Esophagus muscularis mucosa (tissue), 4 donors: Measurements from ENCODE around the gene CCDC40. TPM values are rescaled to one million over a fixed set of nuclear protein-coding genes. Genes with fewer than 3 reads are reported as not detected.

Experiments used
- DNase-seq: peaks from one replicate; pipeline ENCODE4 v3.0.0-alpha.2; 2017; ENCODE audit errors: extremely low spot score
- H3K27ac ChIP-seq, 4 donors: fragments of 200-600 bp; sonication (generic); replicated peaks in 1 of 4; 1 replicate in 3 of 4; 2 replicates in 1 of 4; pipeline ENCODE4 v1.5.1; 2016 to 2019; ENCODE audit warnings: mild to moderate bottlenecking in 1 of 4
- H3K27me3 ChIP-seq, 4 donors: fragments of 200-600 bp; sonication (generic); one replicate each; pipeline versions ENCODE4 v1.5.1 to v1.6.0; 2016 to 2019
- H3K36me3 ChIP-seq, 4 donors: fragments of 200-600 bp; sonication (generic); one replicate each; pipeline ENCODE4 v1.5.1; 2016 to 2019
- H3K4me1 ChIP-seq, 4 donors: fragments of 200-600 bp; sonication (generic); one replicate each; pipeline ENCODE4 v1.5.1; 2016 to 2019
- H3K4me3 ChIP-seq, 4 donors: fragments of 200-600 bp; sonication (generic); 1 replicate in 2 of 4; 2 replicates in 2 of 4; pipeline ENCODE4 v1.5.1; 2016 to 2019; ENCODE audit warnings: mild to moderate bottlenecking in 4 of 4, moderate library complexity in 1 of 4
- H3K9me3 ChIP-seq, 4 donors: fragments of 200-600 bp; sonication (generic); 1 replicate in 3 of 4; 2 replicates in 1 of 4; pipeline ENCODE4 v1.5.1; 2016 to 2019
- EP300 ChIP-seq: sonication (generic); formaldehyde crosslinking; IDR thresholded peaks from one replicate; pipeline ENCODE4 v1.6.1; 2017; ENCODE audit warnings: antibody characterized with exemption
- POLR2A ChIP-seq: fragments of 450-650 bp; IDR thresholded peaks from one replicate; pipeline ENCODE4 v1.6.1; 2017; ENCODE audit warnings: antibody characterized with exemption, moderate library complexity, mild to moderate bottlenecking, low read depth
- POLR2AphosphoS5 ChIP-seq, 2 donors: sonication (generic); formaldehyde crosslinking; IDR thresholded peaks; one replicate each; pipeline ENCODE4 v1.6.1; 2017; ENCODE audit warnings: antibody characterized with exemption in 2 of 2
- WGBS: methylation state at CpG from one replicate; pipeline ENCODE4 v1.1.5; 2018; 5-methylcytosine and 5-hydroxymethylcytosine counted together
- intact Hi-C: fragments of 100-400 bp; cut with DNase I; formaldehyde crosslinking; loops from one replicate; pipeline ENCODE4 v1.15.1; 2023
- total RNA-seq, 4 donors: library from RNA; depleted of rRNA; stranded (reverse); fragments of >200 nt; gene quantifications; one replicate each; pipeline versions ENCODE4 v1.1.0 to v1.2.1, GENCODE V29; 2016
- TF ChIP-seq, protein P1 (sequence below), 3 experiments: fragments of 200-600 bp in 2 of 3; fragments of 450-650 bp in 1 of 3; sonication (generic) in 2 of 3; IDR thresholded peaks; one replicate each; pipeline ENCODE4 v1.5.1; 2017 to 2019; ENCODE audit warnings: antibody characterized with exemption in 3 of 3, mild to moderate bottlenecking in 2 of 3, moderate library complexity in 1 of 3

CCDC40 gene
- total RNA-seq, 4 donors from 2014 or later, result 4.9 to 9.5 (median 7.8) TPM

DNA sequence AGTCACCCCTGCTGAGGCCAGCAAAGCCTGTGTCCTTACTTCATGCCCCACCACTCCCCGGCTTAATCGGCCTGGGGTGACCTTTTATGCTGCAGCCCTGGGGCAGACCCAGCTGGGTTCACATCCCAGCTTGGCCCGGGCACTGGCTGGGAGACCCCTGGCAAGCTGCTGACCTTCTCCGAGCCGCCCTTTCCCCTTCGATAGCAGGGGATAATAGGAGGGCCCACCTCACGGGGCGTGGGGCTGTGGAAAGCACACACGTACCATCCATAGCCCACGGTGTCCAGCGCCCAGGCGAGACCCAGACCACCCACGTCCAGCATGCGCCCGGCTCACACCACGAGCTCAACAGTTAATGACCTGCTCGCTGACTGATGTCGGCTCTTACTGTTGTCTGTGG lies 27.6 kb upstream of the CCDC40 start:
- H3K27ac ChIP-seq, result no peak overlapping the region
- no peak for DNase-seq
- TF ChIP-seq, protein P1, sequence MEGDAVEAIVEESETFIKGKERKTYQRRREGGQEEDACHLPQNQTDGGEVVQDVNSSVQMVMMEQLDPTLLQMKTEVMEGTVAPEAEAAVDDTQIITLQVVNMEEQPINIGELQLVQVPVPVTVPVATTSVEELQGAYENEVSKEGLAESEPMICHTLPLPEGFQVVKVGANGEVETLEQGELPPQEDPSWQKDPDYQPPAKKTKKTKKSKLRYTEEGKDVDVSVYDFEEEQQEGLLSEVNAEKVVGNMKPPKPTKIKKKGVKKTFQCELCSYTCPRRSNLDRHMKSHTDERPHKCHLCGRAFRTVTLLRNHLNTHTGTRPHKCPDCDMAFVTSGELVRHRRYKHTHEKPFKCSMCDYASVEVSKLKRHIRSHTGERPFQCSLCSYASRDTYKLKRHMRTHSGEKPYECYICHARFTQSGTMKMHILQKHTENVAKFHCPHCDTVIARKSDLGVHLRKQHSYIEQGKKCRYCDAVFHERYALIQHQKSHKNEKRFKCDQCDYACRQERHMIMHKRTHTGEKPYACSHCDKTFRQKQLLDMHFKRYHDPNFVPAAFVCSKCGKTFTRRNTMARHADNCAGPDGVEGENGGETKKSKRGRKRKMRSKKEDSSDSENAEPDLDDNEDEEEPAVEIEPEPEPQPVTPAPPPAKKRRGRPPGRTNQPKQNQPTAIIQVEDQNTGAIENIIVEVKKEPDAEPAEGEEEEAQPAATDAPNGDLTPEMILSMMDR (IDR thresholded peaks at IDR 0.05), result no peak
- TF ChIP-seq POLR2AphosphoS5 (IDR thresholded peaks at IDR 0.05), result no peak
- no peak for TF ChIP-seq POLR2A
- no peak for TF ChIP-seq EP300
- H3K27me3 ChIP-seq, result no peaks in the 10 kb centered on the region
- no peak overlapping the region for H3K4me3 ChIP-seq
- intact Hi-C loops, result loop anchor here (5.0 kb wide), 1 partner anchor 73 kb away; no protein-coding TSS in a partner anchor
- peaks cover 8 to 57% (median 30%) of the 10 kb centered on the region in 4 donors for H3K36me3 ChIP-seq
- 85% methylated on average over 18 of the region's 18 CpGs for WGBS
- no peaks in the 10 kb centered on the region for H3K9me3 ChIP-seq
- peaks cover 13 to 23% (median 19%) of the 10 kb centered on the region in 4 donors for H3K4me1 ChIP-seq

DNA sequence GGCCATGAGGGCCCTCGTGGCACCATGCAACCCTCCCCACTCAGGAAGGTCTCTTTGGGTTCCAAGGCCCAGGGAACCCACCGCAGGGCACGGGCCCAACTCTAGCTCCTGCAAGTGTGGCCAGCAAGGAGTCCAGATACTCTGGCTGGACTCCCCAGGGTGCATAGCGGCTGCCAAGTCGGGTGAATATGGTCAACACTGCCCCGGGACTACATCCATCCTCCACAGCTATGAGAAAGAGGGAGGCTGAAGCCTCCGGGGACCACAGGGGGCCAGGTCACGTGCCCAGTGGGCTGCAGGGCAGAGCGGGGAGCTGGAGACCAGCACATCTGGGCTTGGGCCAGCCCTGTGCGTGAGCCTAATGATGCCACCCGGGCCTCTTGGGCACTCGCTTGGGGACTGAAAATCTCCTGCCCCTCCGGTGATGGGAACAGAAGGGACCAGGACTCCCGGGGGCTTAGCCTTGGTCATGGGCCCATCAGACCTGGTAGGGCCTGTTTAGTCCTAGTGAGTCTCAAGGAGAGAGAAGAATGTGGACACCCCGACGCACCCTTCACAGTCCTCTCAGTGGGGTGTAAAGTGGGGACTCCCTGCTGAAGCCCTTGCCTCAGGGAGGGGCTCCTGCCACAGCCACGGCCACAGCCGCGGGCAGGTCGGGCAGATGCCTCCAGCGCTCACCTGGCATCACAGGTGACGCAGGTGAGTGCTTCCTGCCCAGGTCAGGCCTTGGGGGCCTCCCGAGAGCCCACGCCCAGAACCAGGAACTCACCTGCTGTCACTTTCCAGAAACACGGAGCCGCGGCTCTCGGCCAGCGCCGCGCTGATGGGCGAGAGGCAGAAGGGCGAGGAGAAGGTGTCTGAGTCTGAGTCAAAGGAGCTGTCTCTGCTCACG lies 26.8 kb upstream of the CCDC40 start:
- intact Hi-C loops, result loop anchor here (5.0 kb wide), 1 partner anchor 73 kb away; no protein-coding TSS in a partner anchor
- TF ChIP-seq POLR2A (no peak), EP300 (no peak)
- Histone ChIP-seq H3K9me3 (no peaks in the 10 kb centered on the region), H3K27me3 (no peaks in the 10 kb centered on the region), H3K27ac (no peak overlapping the region), H3K4me1 (peaks cover 13 to 23% (median 19%) of the 10 kb centered on the region in 4 donors), H3K36me3 (peaks cover 8 to 51% (median 29%) of the 10 kb centered on the region in 4 donors), H3K4me3 (no peak overlapping the region)
- WGBS, result 95% methylated on average over 7 of the region's 34 CpGs
- DNase-seq, result no peak

DNA sequence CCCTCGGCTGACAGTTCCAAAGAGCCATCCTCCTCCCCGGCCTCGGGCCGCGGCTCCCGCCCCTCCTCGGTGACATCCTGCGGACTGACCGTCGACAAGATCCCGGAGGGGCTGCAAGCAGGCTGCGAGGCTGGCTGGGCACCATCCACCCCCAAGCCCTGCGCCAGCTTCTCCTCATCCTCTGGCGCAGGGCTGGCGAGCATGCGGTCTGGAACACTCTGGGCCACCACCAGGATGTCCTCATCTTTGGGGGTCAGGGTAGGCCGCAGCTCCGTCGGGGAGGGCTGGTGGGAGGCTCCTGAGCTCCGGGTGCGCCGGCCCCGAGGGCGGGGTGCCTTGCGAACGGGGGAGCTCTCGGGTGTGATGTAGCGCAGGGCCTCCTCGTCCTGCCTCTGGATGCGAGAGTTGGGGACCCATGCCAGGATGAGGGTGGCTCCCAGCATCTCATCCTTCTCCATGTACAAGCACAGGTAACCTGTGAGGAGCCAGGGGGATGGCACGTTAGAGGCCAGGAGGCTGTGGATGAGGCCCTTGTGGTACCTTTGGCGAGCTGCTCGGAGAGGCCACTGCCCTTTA lies 26.1 kb upstream of the CCDC40 start:
- H3K27ac ChIP-seq, result no peak overlapping the region
- H3K27me3 ChIP-seq, result no peaks in the 10 kb centered on the region
- peaks cover 8 to 49% (median 29%) of the 10 kb centered on the region in 4 donors for H3K36me3 ChIP-seq
- peaks cover 13 to 23% (median 19%) of the 10 kb centered on the region in 4 donors for H3K4me1 ChIP-seq
- intact Hi-C loops, result no loop called here
- no peaks in the 10 kb centered on the region for H3K9me3 ChIP-seq
- no peak overlapping the region for H3K4me3 ChIP-seq
- DNase-seq, result no peak
- no peak for TF ChIP-seq POLR2AphosphoS5 (IDR thresholded peaks at IDR 0.05)
- TF ChIP-seq POLR2A, result no peak
- TF ChIP-seq, protein P1 (IDR thresholded peaks at IDR 0.05), result no peak
- no peak for TF ChIP-seq EP300
- 91% methylated on average over 20 of the region's 33 CpGs for WGBS

DNA sequence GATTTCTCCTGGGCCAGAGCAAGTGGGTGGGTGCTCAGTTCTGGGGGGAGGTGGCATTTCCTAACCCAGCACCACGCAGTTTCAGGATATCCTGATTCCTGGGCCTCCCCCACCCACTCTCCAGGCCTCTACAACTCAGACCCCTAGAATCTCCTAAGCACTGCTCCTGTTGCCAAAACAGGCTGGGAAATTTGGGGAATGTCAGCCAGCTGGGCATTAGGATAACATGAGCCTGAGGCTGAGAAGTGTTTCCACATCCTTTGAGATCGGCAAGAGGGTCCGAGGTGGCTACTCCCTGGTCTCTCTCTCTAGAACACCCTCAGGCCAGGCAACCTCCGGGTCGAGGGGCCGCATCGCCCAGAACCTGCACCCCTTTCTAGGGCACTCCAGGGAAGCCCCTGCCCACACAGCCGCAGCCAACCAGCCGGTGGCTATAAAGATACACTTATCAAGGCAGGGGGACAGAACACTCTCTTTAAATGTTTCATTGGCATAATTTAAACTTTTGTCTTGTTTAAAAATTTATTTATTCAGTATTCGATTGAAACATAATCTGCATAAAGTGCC lies 24.4 kb upstream of the CCDC40 start:
- H3K27me3 ChIP-seq, result no peaks in the 10 kb centered on the region
- peaks cover 8 to 48% (median 29%) of the 10 kb centered on the region in 4 donors for H3K36me3 ChIP-seq
- no peak overlapping the region for H3K27ac ChIP-seq
- 95% methylated on average over 8 of the region's 10 CpGs for WGBS
- H3K4me1 ChIP-seq, result peaks cover 5 to 14% (median 9%) of the 10 kb centered on the region in 4 donors
- H3K4me3 ChIP-seq, result no peak overlapping the region
- TF ChIP-seq POLR2A (no peak), EP300 (no peak), POLR2AphosphoS5 (IDR thresholded peaks at IDR 0.05) (no peak)
- TF ChIP-seq, protein P1 (IDR thresholded peaks at IDR 0.05), result no peak
- no peaks in the 10 kb centered on the region for H3K9me3 ChIP-seq
- intact Hi-C loops, result no loop called here
- DNase-seq, result no peak
